Lower leg skin (tissue), 4 donors: ENCODE results near the gene MCF2L2. TPM values are rescaled to one million over a fixed set of nuclear protein-coding genes. Genes with fewer than 3 reads are reported as not detected.

Experiments used
- DNase-seq, 2 donors: peaks; one replicate each; pipeline ENCODE4 v3.0.0-alpha.2; 2019; ENCODE audit warnings: low spot score in 2 of 2
- H3K4me3 ChIP-seq: fragments of 200-600 bp; sonication (generic); 2 replicates; pipeline ENCODE4 v1.5.1; 2017; ENCODE audit warnings: mild to moderate bottlenecking, low read depth; ENCODE audit not compliant: poor library complexity, severe bottlenecking
- CTCF ChIP-seq, 3 donors: fragments of 450-650 bp; IDR thresholded peaks; one replicate each; pipeline ENCODE4 v1.5.1; 2016; ENCODE audit warnings: antibody characterized with exemption in 3 of 3, mild to moderate bottlenecking in 3 of 3, moderate library complexity in 2 of 3
- POLR2A ChIP-seq, 2 donors: fragments of 450-650 bp; IDR thresholded peaks; one replicate each; pipeline ENCODE4 v1.6.1; 2016 to 2017; ENCODE audit warnings: antibody characterized with exemption in 2 of 2, mild to moderate bottlenecking in 1 of 2, moderate library complexity in 1 of 2
- WGBS, 2 donors: methylation state at CpG; one replicate each; pipeline ENCODE4 v1.1.5; 2018; 5-methylcytosine and 5-hydroxymethylcytosine counted together
- intact Hi-C: fragments of 100-400 bp; cut with DNase I; formaldehyde crosslinking; loops from one replicate; pipeline ENCODE4 v1.15.0; 2023; ENCODE audit warnings: low total_unique reads
- total RNA-seq, 4 donors: library from RNA; depleted of rRNA; stranded (reverse); fragments of >200 nt; gene quantifications; one replicate each; pipeline ENCODE4 v1.1.0, GENCODE V29; 2016

MCF2L2 gene
- total RNA-seq, 4 donors from 2014 or later, result 0.88 to 1.3 (median 1.1) TPM; not detected in 1

- intact Hi-C loops, result no loop called here
- DNase-seq, result no peak
- TF ChIP-seq CTCF (IDR thresholded peaks at IDR 0.05) (no peak), POLR2A (IDR thresholded peaks at IDR 0.05) (no peak)
- no peak overlapping the region for H3K4me3 ChIP-seq
- WGBS, 2 donors, result 59 to 67% methylated on average over 3 of the region's 3 CpGs
Observed at GRCh38 chr3:183213415-183214276, 214.8 kb downstream of the MCF2L2 start.

- intact Hi-C loops, result no loop called here
- TF ChIP-seq POLR2A (IDR thresholded peaks at IDR 0.05) (no peak), CTCF (IDR thresholded peaks at IDR 0.05) (no peak)
- 59 to 64% methylated on average over 7 of the region's 7 CpGs for WGBS, 2 donors
- no peak for DNase-seq
- H3K4me3 ChIP-seq, result no peak overlapping the region
Observed at GRCh38 chr3:183212565-183212964, 215.9 kb downstream of the MCF2L2 start.

- 74 to 82% methylated on average over 12 of the region's 12 CpGs for WGBS, 2 donors
- no peak for TF ChIP-seq CTCF (IDR thresholded peaks at IDR 0.05)
- TF ChIP-seq POLR2A (IDR thresholded peaks at IDR 0.05), result no peak
- no peak overlapping the region for H3K4me3 ChIP-seq
- intact Hi-C loops, result no loop called here
- DNase-seq, result no peak
Observed at GRCh38 chr3:183212096-183212495, 216.3 kb downstream of the MCF2L2 start.

- no peak for TF ChIP-seq POLR2A (IDR thresholded peaks at IDR 0.05)
- 74 to 79% methylated on average over 13 of the region's 13 CpGs for WGBS, 2 donors
- H3K4me3 ChIP-seq, result no peak overlapping the region
- intact Hi-C loops, result no loop called here
- DNase-seq, result no peak
Observed at GRCh38 chr3:183211352-183211751, 217.1 kb downstream of the MCF2L2 start.

GRCh38 chr3:183210862-183211341, 217.5 kb downstream of the MCF2L2 start:
- TF ChIP-seq CTCF (IDR thresholded peaks at IDR 0.05) (no peak), POLR2A (IDR thresholded peaks at IDR 0.05) (no peak)
- intact Hi-C loops, result no loop called here
- no peak overlapping the region for H3K4me3 ChIP-seq
- WGBS, 2 donors, result 55 to 58% methylated on average over 9 of the region's 9 CpGs
- DNase-seq, result no peak

- 41 to 43% methylated on average over 5 of the region's 5 CpGs for WGBS, 2 donors
- intact Hi-C loops, result no loop called here
- TF ChIP-seq POLR2A (IDR thresholded peaks at IDR 0.05) (no peak), CTCF (IDR thresholded peaks at IDR 0.05) (no peak)
- no peak overlapping the region for H3K4me3 ChIP-seq
- DNase-seq, result no peak
Observed at GRCh38 chr3:183210341-183210740, 218.1 kb downstream of the MCF2L2 start.
